IPS-20b (cell line): ENCODE results near the gene HSD17B2.
"Not testable (repeated sequence)": the region's sequence is repeated elsewhere in the genome, so short reads cannot be mapped to it uniquely, and the experiment has no call there.

Experiments used
- H3K27ac ChIP-seq: one replicate; pipeline ENCODE4 v1.5.1; 2013; ENCODE audit warnings: low read length
- H3K27me3 ChIP-seq: 2 replicates; pipeline ENCODE4 v1.6.1; 2013; ENCODE audit warnings: mild to moderate bottlenecking, low read length, inconsistent platforms; ENCODE audit not compliant: insufficient read depth
- H3K36me3 ChIP-seq: 2 replicates; pipeline ENCODE4 v1.6.1; 2013; ENCODE audit warnings: low read depth, mild to moderate bottlenecking, inconsistent platforms, low read length, moderate library complexity; ENCODE audit not compliant: insufficient read depth
- H3K4me1 ChIP-seq: 2 replicates; pipeline ENCODE4 v1.6.1; 2013; ENCODE audit warnings: mild to moderate bottlenecking, control low read depth, inconsistent platforms, low read length, moderate library complexity; ENCODE audit not compliant: insufficient read depth
- H3K4me3 ChIP-seq: 2 replicates; pipeline ENCODE4 v1.5.1; 2013; ENCODE audit warnings: mild to moderate bottlenecking, low read length, inconsistent platforms
- H3K9ac ChIP-seq: 2 replicates; pipeline ENCODE4 v1.6.1; 2013; ENCODE audit warnings: low read depth, mild to moderate bottlenecking, inconsistent platforms, low read length, moderate library complexity
- H3K9me3 ChIP-seq: 2 replicates; pipeline ENCODE4 v1.6.1; 2013; ENCODE audit warnings: mild to moderate bottlenecking, low read depth, low read length, inconsistent platforms; ENCODE audit not compliant: insufficient read depth

Gene HSD17B2

DNA sequence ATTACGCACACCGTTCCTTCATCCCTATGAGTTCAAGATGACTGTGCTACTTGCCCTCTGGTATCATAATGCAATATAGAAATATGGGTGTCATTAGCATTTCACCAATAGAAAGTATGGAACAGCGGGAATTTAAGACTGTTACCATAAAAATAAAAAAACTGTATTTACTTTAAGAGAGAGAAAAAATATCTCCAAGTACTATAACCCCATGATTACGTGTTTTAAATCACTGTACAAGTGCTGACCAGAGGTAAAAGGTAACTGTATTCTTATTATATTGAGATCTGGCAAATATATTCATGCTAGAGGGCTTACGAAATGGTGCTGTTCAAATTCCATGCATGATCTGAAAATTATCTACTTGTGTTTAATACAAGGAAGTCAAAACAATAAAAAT lies 29.0 kb upstream of the HSD17B2 start:
- Histone ChIP-seq H3K9ac (no peak overlapping the region), H3K27ac (no peak overlapping the region), H3K4me3 (no peak overlapping the region), H3K36me3 (no peaks in the 10 kb centered on the region), H3K4me1 (no peaks in the 10 kb centered on the region; the same call in 1 of the 2 replicates), H3K27me3 (no peaks in the 10 kb centered on the region), H3K9me3 (peaks cover 36% of the 10 kb centered on the region)

DNA sequence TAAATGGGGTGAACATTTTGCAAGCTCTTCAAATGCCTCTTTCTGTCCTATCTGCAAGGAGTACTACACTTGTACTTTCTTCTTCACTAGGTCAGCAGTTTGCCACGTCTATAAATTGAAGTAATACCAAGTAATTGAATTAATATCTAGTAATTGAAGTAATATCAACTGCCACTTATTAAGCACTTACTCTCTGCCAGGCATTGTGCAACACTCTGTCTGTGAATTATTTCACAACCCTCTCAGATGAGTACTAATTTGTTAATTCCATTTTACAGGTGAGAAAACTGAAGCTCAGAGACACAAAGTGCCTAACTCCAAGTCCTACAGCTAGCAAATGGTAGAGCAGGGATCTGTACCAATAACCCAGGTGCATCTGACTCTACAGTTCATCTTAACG lies 27.9 kb upstream of the HSD17B2 start:
- Histone ChIP-seq H3K4me3 (no peak overlapping the region), H3K27ac (no peak overlapping the region), H3K4me1 (no peaks in the 10 kb centered on the region; the same call in 1 of the 2 replicates), H3K27me3 (no peaks in the 10 kb centered on the region), H3K9me3 (peaks cover 37% of the 10 kb centered on the region), H3K36me3 (no peaks in the 10 kb centered on the region), H3K9ac (no peak overlapping the region)

GRCh38 chr16:82008957-82009592 lies 26.0 kb upstream of the HSD17B2 start:
- no peak overlapping the region for H3K4me3 ChIP-seq

DNA sequence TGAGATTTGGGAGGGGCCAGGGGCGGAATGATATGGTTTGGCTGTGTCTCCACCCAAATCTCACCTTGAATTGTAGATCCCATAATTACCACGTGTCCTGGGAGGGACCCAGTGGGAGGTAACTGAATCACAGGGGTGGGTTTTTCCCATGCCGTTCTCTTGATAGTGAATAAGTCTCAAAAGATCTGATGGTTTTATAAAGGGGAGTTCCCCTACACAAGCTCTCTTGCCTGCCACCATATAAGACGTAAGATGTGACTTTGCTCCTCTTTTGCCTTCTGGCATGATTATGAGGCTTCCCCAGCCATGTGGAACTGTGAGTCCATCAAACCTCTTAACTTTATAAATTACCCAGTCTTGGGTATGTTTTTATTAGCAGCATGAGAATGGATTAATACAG lies 25.3 kb upstream of the HSD17B2 start:
- not testable (repeated sequence) for H3K36me3 ChIP-seq, H3K27me3 ChIP-seq, H3K9ac ChIP-seq, H3K27ac ChIP-seq, H3K4me1 ChIP-seq, H3K4me3 ChIP-seq
- H3K9me3 ChIP-seq = peaks cover 37% of the 10 kb centered on the region

More at GRCh38 chr16:82008957-82009592, 26.0 kb upstream of the HSD17B2 start:
- no peaks in the 10 kb centered on the region for H3K27me3 ChIP-seq
- no peaks in the 10 kb centered on the region for H3K36me3 ChIP-seq
- H3K9me3 ChIP-seq = peaks cover 37% of the 10 kb centered on the region
- no peaks in the 10 kb centered on the region; the same call in 1 of the 2 replicates for H3K4me1 ChIP-seq
- no peak overlapping the region for H3K9ac ChIP-seq
- no peak overlapping the region for H3K27ac ChIP-seq

GRCh38 chr16:82010649-82011048 lies 24.4 kb upstream of the HSD17B2 start:
- no peaks in the 10 kb centered on the region for H3K36me3 ChIP-seq
- H3K27me3 ChIP-seq = no peaks in the 10 kb centered on the region
- peaks cover 40% of the 10 kb centered on the region for H3K9me3 ChIP-seq
- no peaks in the 10 kb centered on the region; the same call in 1 of the 2 replicates for H3K4me1 ChIP-seq
- H3K4me3 ChIP-seq = no peak overlapping the region
- no peak overlapping the region for H3K27ac ChIP-seq
- no peak overlapping the region for H3K9ac ChIP-seq

DNA sequence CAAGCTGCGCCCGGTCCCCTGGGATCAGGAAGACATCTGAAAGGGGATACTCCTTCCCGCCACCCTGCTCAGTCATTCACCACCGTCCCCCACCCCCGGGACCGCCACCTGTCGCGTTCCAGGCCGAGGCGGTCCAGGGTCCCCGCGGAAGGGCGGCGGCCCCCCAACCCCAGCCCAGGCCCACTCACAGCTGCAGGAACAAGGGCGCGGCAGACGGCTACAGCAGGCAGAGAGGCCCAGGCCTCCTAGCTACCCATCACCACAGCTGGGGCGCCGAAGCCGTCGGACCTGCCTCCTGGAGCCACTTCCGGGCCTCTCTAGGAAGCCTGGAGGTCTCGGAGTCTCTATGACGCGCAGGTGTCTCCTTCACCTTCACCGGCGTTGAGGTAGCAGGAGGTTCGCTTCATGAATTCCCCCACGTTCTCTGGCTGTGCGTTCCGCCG lies 23.8 kb upstream of the HSD17B2 start, which contains the start of gene SDR42E1:
SDR42E1 (minus strand) TSS at position 272 of the 443 bp plus-strand sequence. CDS start 10,612 bp downstream, outside the sequence.
- no peak within 1 kb of the TSS for H3K9ac ChIP-seq
- no peak within 1 kb of the TSS for H3K4me3 ChIP-seq
- no peaks in the 10 kb centered on the region for H3K27me3 ChIP-seq
- H3K9me3 ChIP-seq = peaks cover 40% of the 10 kb centered on the region
- no peaks in the 10 kb centered on the region for H3K4me1 ChIP-seq
- no peak within 1 kb of the TSS for H3K27ac ChIP-seq
- no peaks in the 10 kb centered on the region for H3K36me3 ChIP-seq

DNA sequence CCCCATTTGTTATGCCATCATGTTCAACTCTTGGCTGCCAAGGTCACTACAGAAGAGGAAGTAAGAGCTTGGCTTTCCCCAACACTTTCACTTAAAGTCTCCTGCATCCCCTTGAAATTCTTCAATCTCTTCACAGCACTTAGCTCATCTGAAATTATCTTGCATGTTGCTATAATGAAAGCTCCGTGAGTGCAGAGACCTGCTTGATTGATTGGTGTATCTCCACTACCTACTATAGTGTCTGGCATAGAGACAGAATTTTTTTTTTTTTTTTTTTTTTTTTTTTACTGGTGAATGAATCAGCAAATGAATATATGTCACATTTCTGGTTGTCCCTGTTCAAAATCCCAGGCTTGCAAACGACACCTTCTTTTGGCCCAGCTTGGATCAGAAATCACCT lies 21.9 kb upstream of the HSD17B2 start:
- no peak overlapping the region for H3K4me3 ChIP-seq
- H3K9ac ChIP-seq = no peak overlapping the region
- peaks cover 33% of the 10 kb centered on the region for H3K9me3 ChIP-seq
- no peaks in the 10 kb centered on the region for H3K36me3 ChIP-seq
- H3K27ac ChIP-seq = no peak overlapping the region
- H3K27me3 ChIP-seq = no peaks in the 10 kb centered on the region
- no peaks in the 10 kb centered on the region for H3K4me1 ChIP-seq

DNA sequence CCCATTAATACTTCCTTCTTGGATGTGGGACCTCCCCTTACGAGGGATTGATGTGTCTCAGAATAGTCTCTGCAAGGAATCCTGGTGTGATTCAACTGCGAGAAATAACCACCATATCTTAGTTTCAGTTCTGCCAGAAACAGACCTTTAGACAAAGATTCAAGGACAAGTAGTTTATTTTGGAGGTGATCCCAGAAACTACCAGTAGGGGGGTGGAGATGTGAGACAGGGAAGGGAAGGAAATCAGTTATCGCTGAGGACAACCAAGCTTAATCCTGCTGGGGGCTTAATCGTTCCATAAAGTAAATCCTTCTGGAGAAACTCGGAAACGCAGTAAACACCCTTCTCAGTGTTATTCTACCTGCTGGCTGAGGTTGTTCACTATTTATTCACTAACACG lies 18.8 kb upstream of the HSD17B2 start:
- Histone ChIP-seq H3K27ac (no peak overlapping the region), H3K4me1 (no peaks in the 10 kb centered on the region), H3K4me3 (no peak overlapping the region), H3K27me3 (no peaks in the 10 kb centered on the region), H3K9me3 (peaks cover 3% of the 10 kb centered on the region; the same call in 1 of the 2 replicates), H3K9ac (no peak overlapping the region), H3K36me3 (no peaks in the 10 kb centered on the region)

GRCh38 chr16:82016964-82017363 lies 18.1 kb upstream of the HSD17B2 start:
- Histone ChIP-seq H3K36me3 (no peaks in the 10 kb centered on the region), H3K9me3 (peaks cover 3% of the 10 kb centered on the region; the same call in 1 of the 2 replicates), H3K27ac (no peak overlapping the region), H3K4me1 (no peaks in the 10 kb centered on the region), H3K9ac (no peak overlapping the region), H3K27me3 (no peaks in the 10 kb centered on the region), H3K4me3 (no peak overlapping the region)

GRCh38 chr16:82017911-82018568 lies 17.0 kb upstream of the HSD17B2 start:
- no peaks in the 10 kb centered on the region for H3K36me3 ChIP-seq
- no peak overlapping the region for H3K9ac ChIP-seq
- peaks cover 3% of the 10 kb centered on the region; the same call in 1 of the 2 replicates for H3K9me3 ChIP-seq
- no peak overlapping the region for H3K27ac ChIP-seq
- H3K4me1 ChIP-seq = no peaks in the 10 kb centered on the region
- no peak overlapping the region for H3K4me3 ChIP-seq
- no peaks in the 10 kb centered on the region for H3K27me3 ChIP-seq

DNA sequence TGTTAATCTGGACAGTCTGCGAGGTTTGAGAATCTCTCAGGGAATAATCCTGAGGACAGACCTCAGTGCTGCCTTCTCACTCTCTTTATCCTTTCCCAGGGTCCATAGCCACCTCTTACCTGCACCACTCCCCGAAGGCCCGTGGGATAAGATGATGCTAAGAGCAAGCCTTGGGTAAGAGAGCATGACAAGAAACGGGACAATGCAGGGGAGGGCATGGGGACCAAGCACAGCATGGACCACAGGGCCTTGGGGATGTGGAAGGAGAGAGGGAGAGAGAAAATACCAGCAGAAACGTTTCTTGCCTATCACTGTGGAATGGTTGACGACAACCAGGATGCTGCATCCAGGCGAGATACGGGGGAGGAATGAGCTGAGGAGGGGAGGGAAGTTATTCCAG lies 15.5 kb upstream of the HSD17B2 start:
- Histone ChIP-seq H3K4me1 (no peaks in the 10 kb centered on the region), H3K27me3 (no peaks in the 10 kb centered on the region), H3K9me3 (peaks cover 3% of the 10 kb centered on the region; the same call in 1 of the 2 replicates), H3K9ac (no peak overlapping the region), H3K36me3 (no peaks in the 10 kb centered on the region), H3K4me3 (no peak overlapping the region), H3K27ac (no peak overlapping the region)

GRCh38 chr16:82020051-82020450 lies 15.0 kb upstream of the HSD17B2 start:
- Histone ChIP-seq H3K36me3 (no peaks in the 10 kb centered on the region), H3K9me3 (peaks cover 2% of the 10 kb centered on the region; the same call in 1 of the 2 replicates), H3K9ac (no peak overlapping the region), H3K4me1 (no peaks in the 10 kb centered on the region), H3K4me3 (no peak overlapping the region), H3K27me3 (no peaks in the 10 kb centered on the region), H3K27ac (no peak overlapping the region)
